Stimulated activated CD8-positive, alpha-beta memory T cell treated with anti-CD3 and anti-CD28 coated beads, Interleukin-12 subunit alpha, Interleukin-12 subunit beta, amount 100 ng/mL, for 24 hours (primary cell): Measurements from ENCODE around the gene RBM33.

ENCODE experiments used
- DNase-seq: peaks from one replicate; pipeline ENCODE4 v3.0.0-alpha.2; 2020; ENCODE audit errors: extremely low read depth

Gene RBM33

DNA sequence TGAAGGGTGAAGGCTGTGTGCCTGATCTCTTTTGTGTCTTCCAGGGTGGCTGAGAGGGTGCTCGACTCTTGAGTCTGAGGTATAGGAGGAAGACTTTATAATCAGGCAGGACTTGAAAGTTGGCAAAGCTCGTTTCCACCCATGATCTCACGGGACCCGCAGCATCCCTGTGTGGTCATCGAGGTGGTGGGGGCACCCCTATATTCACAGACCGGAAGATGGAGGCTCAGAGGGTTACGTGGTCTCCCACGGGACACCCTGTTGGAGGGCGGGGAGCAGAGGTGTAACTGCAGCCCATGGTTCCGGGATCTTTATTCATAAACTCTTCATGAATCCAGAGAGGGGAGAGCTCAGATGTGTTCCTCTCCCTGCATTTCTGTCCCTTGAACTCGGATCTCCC, 177.4 kb downstream of the RBM33 start:
- no peak for DNase-seq

GRCh38 chr7:155824227-155824886, 179.9 kb downstream of the RBM33 start:
- no peak for DNase-seq

- DNase-seq: no peak
These were observed 180.9 kb downstream of the RBM33 start for GRCh38 chr7:155825336-155825735.

- DNase-seq: no peak
These were observed 185.5 kb downstream of the RBM33 start for GRCh38 chr7:155829796-155830470.
